HG03565 (cell line): ENCODE measurements around the gene CYB5D1.
"Not testable (repeated sequence)": the region's sequence is repeated elsewhere in the genome, so short reads cannot be mapped to it uniquely, and the experiment has no call there.

Experiments
- ATAC-seq: cut with Tn5 transposase; IDR thresholded peaks from one replicate; pipeline ENCODE4 v1.9.1; 2021; ENCODE audit warnings: mild to moderate bottlenecking, moderate library complexity; ENCODE audit not compliant: unreplicated experiment

The CYB5D1 gene

GRCh38 chr17:7857713-7858521 is at the start of gene CYB5D1:
Gene CYB5D1, plus strand, starts transcription at chr17:7858003. Its CDS starts 132 bp downstream, at chr17:7858135.
- peak; percentile 23 for ATAC-seq

GRCh38 chr17:7809086-7809790 is 48.6 kb upstream of the CYB5D1 start:
- ATAC-seq: no peak

- ATAC-seq: not testable (repeated sequence)
These were observed 47.9 kb upstream of the CYB5D1 start for GRCh38 chr17:7809791-7810343.

GRCh38 chr17:7811251-7811650 is 46.6 kb upstream of the CYB5D1 start:
- ATAC-seq: no peak

GRCh38 chr17:7814969-7815368 is 42.8 kb upstream of the CYB5D1 start:
- ATAC-seq: no peak

- ATAC-seq: no peak
These were observed 40.7 kb upstream of the CYB5D1 start for GRCh38 chr17:7816926-7817642.

GRCh38 chr17:7817643-7817964 is 40.2 kb upstream of the CYB5D1 start:
- no peak for ATAC-seq

- ATAC-seq: no peak
These were observed 39.8 kb upstream of the CYB5D1 start for GRCh38 chr17:7818026-7818425.

- no peak for ATAC-seq
These were observed 38.8 kb upstream of the CYB5D1 start for GRCh38 chr17:7818746-7819645.

- ATAC-seq: no peak
These were observed 37.6 kb upstream of the CYB5D1 start for GRCh38 chr17:7820231-7820630.

GRCh38 chr17:7822126-7822525 is 35.7 kb upstream of the CYB5D1 start:
- no peak for ATAC-seq

- no peak for ATAC-seq
These were observed 34.2 kb upstream of the CYB5D1 start for GRCh38 chr17:7823581-7824001.

- ATAC-seq: no peak
These were observed 33.5 kb upstream of the CYB5D1 start for GRCh38 chr17:7824021-7824924.

- ATAC-seq: no peak
These were observed 32.4 kb upstream of the CYB5D1 start for GRCh38 chr17:7825206-7825990.

GRCh38 chr17:7830616-7831015 is 27.2 kb upstream of the CYB5D1 start:
- no peak for ATAC-seq

- no peak for ATAC-seq
These were observed 26.6 kb upstream of the CYB5D1 start for GRCh38 chr17:7831233-7831632.

GRCh38 chr17:7832431-7832830 is 25.4 kb upstream of the CYB5D1 start:
- ATAC-seq: no peak

- no peak for ATAC-seq
These were observed 24.6 kb upstream of the CYB5D1 start for GRCh38 chr17:7833011-7833794.
